NCI-H146 treated with DMSO at 0.1 percent for 48 hours (cell line): ENCODE results near the gene CAPZA2.
"Not testable (repeated sequence)": the region's sequence is repeated elsewhere in the genome, so short reads cannot be mapped to it uniquely, and the experiment has no call there.

ENCODE experiments used
- DNase-seq: peaks from one replicate; lab custom pipeline; 2025; ENCODE audit not compliant: unreplicated experiment; lab: John Stamatoyannopoulos, UW

Gene CAPZA2

DNA sequence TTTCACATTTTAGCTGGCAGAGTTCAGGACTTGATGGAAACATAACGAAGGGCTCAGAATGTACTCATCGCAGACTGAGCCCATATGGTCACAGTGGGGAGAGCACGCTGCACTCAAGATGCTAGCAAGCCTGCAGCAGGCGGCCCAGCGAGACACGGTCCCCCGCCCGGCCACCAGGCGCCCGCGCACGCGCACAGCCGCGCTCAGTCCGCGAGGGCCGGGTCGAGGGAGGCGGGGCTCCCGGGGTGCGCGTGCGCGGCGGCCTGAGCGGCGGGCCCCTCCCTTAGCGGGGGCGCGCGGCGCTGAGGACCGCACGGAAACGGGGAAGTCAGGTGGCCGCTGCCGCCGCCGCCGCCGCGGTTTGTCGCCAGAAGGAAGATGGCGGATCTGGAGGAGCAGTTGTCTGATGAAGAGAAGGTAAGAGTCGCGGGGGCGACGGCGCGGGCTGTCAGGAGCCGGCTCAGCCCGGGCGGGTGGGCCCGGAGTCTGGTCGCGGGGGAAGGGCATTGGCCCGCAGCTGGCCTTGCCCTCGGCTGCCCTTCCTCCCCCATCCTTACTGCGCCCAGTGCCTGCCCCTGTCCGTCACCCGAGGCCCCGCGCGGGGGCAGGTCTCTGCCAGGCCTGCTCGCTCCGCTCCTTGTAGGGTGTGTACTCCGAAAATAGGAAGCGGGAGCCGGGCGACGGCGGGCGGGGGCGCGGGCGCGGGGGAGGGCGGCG is at the start of gene CAPZA2:
TSS of gene CAPZA2 (plus strand) at position 354 of the 717 bp plus-strand sequence. CDS start at position 379, 25 bp downstream.
- DNase-seq, result peak; percentile 68

DNA sequence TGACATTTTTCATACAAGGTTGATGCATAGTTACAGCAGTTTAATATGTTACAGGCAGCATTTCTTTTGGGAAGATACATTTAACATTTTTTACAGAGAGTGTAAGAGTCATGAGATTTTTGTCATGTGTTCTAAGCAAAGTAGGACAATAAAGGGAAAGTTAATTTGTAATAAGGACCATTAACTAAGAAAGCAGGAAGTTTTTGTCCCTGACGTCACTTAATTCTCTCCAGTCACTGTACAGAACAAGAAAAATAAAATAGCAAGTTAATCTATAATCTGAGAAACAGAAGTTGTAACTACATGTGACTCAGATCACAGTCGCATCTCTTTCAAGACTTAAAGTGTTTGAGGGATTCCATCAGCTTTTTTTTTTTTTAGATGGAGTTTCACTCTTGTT is 49.5 kb upstream of the CAPZA2 start:
- DNase-seq, result no peak

DNA sequence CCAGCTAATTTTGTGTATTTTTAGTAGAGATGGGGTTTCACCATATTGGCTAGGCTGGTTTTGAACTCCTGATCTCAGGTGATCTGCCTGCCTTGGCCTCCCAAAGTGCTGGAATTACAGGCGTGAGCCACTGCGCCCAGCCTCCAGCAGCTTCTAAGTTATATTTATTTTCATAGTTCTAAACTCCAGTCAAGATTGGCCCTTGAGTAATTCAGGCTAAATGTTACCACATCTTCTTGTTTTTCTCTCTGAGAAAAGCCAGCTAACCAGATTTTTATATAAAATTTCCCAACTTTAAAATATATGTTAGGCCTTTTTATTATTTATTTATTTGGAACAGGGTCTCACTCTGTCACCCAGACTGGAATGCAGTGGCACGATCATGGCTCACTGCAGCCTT is 49.0 kb upstream of the CAPZA2 start:
- DNase-seq, result not testable (repeated sequence)

DNA sequence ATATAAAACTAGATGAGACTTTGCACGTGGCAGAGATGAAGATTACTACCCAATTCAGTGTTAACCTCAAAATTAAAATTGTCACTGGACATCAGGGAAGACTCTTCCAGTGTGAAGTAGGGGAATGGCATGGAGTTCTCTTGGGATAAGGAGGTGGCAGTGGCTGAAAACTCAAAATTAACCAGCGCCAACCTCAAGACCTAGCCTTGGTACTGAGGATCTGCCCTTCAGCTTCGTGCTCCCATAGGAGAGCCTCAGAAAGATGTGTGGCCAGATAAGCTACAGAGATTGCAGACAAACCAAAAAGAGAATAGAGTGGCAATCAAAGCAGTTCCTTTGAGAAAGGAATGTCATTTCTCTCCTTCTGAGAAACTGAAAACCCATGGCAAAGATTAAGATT is 47.3 kb upstream of the CAPZA2 start:
- DNase-seq, result no peak

DNA sequence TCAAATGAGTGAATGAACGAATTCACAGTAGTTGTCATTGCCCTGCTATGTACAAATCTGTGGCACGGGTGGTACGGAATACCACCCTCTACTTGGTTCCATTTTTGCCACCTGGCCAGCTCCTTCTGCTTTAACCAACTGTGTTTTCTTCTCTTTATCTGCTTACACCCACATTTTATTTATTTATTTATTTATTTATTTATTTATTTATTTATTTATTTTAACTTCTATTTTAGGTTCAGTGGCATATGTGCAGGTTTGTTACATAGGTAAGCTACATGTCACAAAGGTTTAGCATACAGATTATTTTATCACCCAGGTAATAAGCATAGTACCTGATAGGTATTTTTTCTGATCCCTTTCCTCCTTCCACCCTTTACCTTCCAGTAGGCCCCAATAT is 42.2 kb upstream of the CAPZA2 start:
- DNase-seq, result no peak

DNA sequence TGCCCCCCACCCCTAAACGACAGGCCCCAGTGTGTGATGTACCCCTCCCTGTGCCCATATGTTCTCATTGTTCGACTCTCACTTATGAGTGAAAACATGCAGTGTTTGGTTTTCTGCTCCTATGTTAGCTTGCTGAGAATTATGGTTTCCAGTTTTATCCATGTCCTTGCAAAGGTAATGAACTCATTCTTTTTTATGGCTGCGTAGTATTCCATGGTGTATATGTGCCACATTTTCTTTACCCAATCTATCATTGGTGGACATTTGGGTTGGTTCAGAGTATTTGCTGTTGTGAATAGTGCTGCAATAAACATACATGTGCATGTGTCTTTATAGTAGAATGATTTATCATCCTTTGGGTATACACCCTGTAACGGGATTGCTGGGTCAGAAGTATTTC is 40.7 kb upstream of the CAPZA2 start:
- not testable (repeated sequence) for DNase-seq

DNA sequence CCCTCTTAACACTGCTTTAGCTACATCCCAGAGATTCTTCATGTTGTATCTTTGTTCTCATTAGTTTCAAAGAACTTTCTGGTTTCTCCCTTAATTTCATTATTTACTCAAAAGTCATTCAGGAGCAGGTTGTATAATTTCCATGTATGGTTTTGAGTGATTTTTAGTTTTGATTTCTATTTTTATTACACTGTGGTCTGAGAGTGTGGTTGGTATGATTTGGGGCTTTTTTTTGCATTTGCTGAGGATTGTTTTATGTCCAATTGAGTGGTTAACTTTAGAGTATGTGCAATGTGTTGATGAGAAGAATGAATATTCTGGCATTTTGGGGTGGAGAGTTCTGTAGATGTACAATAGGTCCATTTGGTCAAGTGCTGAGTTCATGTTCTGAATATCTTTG is 37.9 kb upstream of the CAPZA2 start:
- DNase-seq, result no peak

DNA sequence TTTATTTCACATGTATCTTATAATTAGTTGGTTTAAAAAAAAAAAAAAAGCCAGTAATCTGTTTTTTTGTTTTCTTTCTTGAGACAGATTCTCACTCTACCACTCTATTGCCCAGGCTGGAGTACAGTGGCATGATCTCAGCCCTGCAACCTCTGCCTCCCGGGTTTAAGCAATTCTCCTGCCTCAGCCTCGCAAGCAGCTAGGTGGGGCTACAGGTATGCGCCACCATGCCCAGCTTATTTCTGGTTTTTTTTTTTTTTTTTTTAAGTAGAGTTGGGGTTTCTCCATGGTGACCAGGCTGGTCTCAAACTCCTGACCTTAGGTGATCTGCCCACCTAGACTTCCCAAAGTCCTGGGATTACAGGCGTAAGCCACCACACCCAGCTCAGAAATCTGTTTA is 34.1 kb upstream of the CAPZA2 start:
- DNase-seq, result no peak

DNA sequence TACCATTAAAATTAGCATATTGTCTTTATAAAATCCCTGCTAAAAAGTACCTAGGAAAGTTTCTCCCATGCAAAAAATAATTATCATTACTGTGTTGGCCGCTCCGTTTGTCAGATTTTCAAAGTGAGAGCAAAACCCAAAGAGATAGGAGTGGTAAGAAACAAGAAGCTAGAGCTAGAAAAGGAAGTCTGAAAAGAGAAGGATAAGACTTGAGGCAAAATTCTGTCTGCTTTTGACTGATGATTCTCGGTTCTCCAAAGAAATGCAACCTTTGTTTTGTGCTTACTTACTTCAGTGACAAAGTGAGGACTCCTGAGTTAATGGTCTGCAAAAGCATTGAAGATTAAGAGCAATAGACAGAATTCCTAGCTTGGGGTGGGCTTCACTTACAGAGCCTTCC is 33.3 kb upstream of the CAPZA2 start:
- DNase-seq, result no peak

DNA sequence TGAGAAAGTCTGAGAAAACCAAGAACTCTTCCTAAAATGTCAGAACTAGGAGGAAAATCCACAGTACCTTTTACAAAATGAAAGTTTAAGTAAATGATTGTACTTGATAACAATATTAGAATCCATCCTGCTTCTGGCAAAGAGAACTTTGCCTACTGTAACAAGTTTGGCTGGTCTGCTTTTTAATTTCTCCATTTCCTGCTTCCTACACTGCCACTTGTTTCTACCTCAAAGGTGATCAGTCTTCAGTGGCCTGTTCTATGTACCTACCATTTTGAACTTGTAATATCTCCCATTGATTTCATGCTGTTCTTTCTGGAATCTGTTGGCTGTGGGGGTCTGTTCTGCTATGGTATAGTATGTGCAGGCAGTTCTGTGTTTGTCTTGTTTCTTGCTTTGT is 32.9 kb upstream of the CAPZA2 start:
- no peak for DNase-seq

DNA sequence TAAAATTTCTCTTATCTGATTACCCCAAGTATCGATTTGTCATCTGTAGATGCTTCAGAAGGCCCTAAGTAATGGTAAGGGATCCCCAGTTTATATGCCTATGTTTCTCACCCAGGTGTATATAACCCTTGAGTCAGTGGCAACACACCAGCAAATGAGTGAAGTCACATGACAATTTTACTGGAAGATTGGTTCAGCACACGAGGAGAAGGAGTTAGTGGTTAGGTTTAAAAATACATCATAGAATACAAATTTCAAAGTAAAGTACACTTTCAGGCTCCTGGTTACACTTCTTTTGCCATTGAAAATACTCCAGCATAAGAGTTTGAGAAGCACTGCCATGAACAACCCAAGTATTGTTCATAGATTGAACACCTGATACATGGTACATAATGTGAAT is 29.7 kb upstream of the CAPZA2 start:
- no peak for DNase-seq

DNA sequence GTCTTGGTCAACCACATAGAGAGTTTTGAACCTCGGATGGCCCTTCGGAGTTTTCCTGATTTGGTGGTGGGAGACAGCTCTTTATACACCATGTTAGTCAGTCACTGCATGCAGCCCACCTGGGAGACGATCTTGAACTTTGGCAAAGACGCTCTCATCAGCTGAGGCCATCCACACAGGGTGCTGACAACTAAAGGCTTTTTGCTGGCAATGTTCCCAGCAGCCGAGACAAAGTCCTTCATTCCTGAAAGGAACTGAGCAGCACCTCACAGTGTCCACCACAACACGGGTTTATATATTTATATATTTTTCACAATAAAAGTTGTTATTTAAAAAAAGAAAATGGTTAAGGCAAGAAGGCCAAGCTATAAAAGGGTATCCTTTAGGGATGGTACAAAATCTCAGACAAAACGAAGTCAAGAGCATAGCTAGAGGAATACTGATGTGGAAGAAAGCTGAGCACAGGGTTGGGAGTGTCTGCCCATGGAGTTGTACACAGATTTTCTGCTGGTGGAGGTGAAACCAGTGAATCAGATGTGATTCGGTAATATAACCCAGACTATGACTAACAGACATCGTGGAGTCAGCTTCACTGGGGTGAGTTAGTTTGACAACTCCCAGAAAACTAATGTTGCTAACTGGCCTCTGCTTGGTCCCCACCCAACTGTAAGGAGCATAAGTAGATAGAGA is 27.4 kb upstream of the CAPZA2 start:
- DNase-seq, result no peak

DNA sequence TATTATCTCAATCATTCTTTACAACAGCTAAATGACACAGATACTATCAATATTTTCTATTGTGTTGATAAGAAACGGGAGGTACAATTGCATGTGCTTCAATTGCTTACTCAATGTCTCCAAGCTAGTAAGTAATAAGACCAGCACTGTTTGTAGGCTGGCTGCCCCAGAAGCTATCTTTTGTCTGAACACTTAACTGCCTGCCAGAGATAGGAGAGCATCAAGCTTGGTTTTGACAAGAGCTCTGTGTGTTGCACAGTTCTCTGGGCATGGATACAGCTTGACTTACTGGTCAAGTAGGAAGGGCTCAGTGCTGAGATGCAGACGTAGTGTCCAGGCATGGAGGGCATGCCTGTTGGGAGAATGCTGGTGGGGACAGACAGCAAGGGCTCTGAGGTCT is 26.3 kb upstream of the CAPZA2 start:
- DNase-seq, result no peak

DNA sequence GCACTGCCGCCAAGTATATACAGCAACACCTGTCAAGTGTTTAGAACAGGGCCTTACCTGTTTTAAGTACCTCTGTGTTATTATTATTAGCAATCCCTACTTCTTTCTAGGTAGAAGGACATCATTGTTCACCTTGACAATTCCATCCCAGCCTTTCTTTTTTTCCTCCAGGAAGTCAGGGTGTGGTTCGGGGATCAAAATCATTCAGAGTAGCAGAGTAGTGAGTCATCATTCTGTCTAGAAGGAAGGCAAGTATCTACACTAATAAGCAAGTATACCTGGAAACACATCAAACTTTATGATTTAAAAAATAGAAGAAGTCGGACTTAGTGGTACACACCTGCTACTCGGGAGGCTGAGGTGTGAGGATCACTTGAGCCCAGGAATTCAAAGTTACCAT is 25.5 kb upstream of the CAPZA2 start:
- no peak for DNase-seq

DNA sequence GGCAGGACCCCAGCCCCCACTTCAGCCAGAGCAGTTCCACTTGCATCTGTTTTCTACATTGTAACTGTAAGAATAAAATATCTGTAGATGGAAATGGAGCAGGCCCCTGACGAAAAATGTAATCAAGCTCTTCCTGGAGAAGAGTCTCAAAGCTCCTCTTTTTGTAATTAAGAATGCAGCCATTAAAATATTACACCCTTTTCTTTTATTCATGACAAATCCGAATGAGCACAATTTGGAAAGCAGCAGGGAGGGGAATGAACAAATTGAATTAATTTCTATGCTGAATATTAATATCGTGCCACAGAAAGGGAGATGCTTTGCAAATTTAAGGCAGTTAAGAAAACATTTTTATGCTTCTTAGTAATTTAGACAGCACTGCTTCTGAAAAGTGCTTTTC is 24.8 kb upstream of the CAPZA2 start:
- no peak for DNase-seq

DNA sequence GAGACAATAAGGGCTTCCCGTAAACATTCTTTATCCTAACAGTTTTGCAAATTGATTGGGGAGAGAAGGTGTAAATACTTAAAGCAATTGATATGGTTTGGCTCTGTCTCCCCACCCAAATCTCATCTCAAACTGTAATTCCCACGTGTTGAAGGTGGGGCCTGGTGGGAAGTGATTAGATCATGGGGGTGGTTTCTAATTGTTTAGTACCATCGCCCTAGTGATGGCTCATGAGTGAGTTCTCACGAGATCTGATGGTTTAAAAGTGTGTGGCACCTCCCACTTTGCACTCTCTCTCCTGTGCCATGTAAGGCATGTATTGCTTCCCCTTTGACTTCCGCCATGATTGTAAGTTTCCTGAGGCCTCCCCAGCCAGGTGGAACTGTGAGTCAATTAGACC is 22.1 kb upstream of the CAPZA2 start:
- no peak for DNase-seq

DNA sequence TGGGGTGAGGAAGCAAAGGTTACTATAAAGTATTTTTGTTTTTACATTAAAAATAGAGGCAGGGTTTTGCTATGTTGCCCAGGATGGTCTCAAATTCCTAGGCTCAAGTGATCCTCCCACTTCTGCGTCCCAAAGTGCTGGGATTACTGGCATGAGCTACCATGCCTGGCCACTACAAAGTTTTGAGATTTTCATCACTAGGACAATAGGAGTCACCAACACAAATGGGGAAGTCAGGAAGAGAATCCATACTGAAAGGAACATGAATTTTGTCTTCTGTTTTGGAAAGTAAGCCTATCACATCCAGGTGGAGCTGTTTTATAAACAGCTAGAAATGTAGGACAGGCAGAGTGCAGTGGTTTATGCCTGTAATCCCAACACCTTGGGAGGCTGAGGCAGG is 20.0 kb upstream of the CAPZA2 start:
- no peak for DNase-seq

DNA sequence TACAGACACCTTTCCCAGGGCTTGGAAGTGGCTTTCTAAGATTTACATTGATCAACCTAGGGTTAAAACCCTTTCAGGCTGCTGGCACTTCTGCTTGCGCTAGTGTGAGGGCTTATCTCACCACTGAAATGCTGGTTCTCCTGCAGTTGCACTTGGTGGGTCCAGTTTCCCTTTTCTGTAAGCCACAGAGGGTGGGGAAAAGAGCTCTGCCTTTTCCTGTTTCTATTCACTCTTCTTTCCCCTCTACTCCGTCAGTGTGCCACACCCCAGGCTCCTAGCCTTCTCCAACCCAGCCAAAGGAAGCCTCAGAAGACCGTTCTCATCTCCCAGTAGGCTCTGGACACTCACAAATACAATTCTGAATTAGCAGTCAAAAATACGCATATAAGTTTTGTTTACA is 19.0 kb upstream of the CAPZA2 start:
- no peak for DNase-seq

DNA sequence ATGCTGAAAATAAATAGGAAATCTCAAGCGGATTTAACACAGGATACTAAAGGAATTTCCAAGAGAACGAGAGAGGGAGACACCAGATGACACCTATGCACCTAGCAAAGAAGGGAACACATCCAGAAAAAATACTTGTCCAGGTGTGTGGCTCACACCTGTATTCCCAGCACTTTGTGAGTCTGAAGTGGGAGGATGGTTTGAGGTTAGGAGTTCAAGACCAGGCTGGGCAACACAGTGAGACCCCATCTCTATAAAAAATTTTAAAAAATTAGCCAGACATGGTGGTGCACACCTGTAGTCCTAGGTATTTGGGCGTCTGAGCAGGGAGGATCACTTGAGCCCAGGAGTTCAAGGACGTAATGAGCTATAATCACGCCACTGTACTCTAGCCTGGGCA is 11.2 kb upstream of the CAPZA2 start:
- DNase-seq, result no peak

DNA sequence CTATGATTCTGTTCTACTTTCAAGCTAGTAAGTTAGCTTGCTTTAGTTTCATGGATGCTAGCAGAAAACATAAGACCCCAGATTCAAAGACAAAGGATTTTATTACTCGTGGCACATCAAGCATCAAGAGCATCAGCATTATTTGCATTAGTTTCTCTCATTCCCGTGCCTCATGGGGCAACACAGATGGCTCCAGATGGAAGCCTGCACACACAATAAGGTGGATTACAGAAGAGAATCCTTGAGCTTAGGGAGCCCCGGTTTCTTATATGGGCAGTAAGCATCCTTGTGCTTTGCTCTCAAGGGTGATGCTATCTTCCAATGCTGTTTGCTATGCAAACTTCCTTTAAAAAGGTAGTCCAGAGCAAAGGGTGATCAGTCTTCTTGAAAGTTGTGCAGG is 10.7 kb upstream of the CAPZA2 start:
- no peak for DNase-seq

DNA sequence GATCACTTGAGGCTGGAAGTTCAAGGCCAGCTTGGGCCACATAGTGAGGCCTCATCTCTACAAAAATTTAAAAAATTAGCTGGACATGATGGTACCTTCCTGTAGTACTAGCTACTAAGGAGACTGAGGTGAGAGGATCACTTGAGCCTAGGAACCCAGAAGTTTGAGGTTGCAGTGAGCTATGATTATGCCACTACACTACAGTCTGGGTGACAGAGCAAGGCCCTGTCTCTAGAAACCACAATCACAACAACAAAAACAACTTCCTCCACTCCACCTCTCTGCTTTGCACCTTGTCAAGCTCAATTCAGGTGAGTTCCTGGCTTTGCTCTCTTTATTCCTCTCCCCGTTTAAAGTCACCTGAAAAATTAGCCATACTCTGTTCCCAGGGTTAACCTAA is 8.3 kb upstream of the CAPZA2 start:
- no peak for DNase-seq

DNA sequence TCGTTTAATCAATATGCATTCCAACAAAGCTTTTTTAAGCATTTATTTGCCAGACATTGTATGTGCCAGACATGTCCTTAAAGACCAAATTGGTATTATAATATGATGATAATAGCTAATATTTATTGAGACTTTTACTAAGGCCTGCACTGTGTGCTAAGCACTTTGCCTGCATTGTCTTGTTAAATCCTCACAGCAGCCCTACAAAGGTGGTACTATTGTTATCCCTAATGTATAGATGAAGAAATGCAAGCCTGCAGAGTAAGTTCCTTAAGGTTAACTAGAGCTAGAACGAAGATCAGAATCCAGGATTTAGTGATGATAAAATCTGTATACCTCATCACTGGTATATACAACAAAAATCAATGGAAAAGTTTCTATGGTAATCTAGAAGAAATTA is 5.3 kb upstream of the CAPZA2 start:
- DNase-seq, result no peak

DNA sequence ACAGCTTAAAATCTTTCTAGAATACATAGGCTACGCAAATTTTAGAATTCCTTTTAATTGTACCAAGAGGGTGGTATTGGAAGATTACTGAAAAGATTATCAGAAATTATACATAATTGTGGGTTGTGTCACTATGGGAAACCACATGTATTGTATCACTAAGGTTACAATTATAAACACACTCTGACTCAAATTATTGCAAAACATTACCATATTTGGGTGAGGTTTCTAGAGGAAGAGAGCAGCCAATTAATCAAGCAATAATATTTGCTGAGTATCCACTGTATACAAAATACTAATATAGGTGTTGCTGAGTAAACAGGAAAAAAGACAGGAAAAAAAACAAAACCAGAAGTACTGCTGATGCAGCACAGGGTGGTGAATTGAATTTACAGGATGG is 3.1 kb upstream of the CAPZA2 start:
- peak; percentile 28 for DNase-seq
